BLaER1 treated with 17β-estradiol and CSF1 and Interleukin-3, amounts not matched to agents 10 nM and 100 nM (cell line): ENCODE results near the gene SIRT6.
"Not testable (repeated sequence)": the region's sequence is repeated elsewhere in the genome, so short reads cannot be mapped to it uniquely, and the experiment has no call there.

Experiments
- H3K27ac ChIP-seq, 11 experiments: shearing (Covaris generic); formaldehyde crosslinking; 2 replicates each; pipeline ENCODE4 v1.8.1; 2022
- H3K27me3 ChIP-seq, 11 experiments: shearing (Covaris generic); formaldehyde crosslinking; 2 replicates each; pipeline ENCODE4 v1.8.1; 2022
- H3K36me3 ChIP-seq, 11 experiments: shearing (Covaris generic); formaldehyde crosslinking; 2 replicates each; pipeline ENCODE4 v1.8.1; 2022
- H3K4me1 ChIP-seq, 10 experiments: shearing (Covaris generic); formaldehyde crosslinking; 2 replicates each; pipeline ENCODE4 v1.8.1; 2022
- H3K4me2 ChIP-seq, 11 experiments: shearing (Covaris generic); formaldehyde crosslinking; 2 replicates each; pipeline ENCODE4 v1.8.1; 2022
- H3K4me3 ChIP-seq, 10 experiments: shearing (Covaris generic); formaldehyde crosslinking; 2 replicates each; pipeline ENCODE4 v1.8.1; 2022
- H3K9ac ChIP-seq, 11 experiments: shearing (Covaris generic); formaldehyde crosslinking; 2 replicates each; pipeline ENCODE4 v1.8.1; 2022
- H3K9me3 ChIP-seq, 11 experiments: shearing (Covaris generic); formaldehyde crosslinking; replicated peaks in 1 of 11; 2 replicates each; pipeline ENCODE4 v1.8.1; 2022
- H4K20me1 ChIP-seq, 11 experiments: shearing (Covaris generic); formaldehyde crosslinking; 2 replicates each; pipeline ENCODE4 v1.8.1; 2022
- Cebpa-rat ChIP-seq, 11 experiments: shearing (Covaris generic); IDR thresholded peaks; 2 replicates each; pipeline ENCODE4 v1.8.1; 2022

Gene SIRT6

DNA sequence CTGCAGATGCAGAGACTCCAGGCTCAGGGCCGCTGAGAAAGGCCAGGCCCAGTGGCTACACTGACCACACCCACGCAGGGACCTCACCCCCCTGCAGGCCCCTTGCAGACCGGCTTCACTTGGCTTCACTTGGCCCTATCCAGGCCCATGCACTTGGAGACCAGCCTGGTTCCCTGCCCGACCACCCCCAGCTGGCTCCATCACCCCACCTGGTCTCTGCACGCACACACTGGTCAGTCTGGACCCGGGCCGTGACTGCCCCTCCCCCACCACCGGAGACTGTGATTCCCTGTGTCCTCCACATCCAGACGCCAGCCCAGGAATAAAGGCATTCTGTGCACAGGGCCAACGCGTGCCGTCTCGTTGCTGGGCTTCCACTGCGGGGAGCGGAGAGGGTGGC lies 42.1 kb upstream of the SIRT6 start:
- Histone ChIP-seq H3K27me3 (no peaks in the 10 kb centered on the region), H3K36me3 (no peaks in the 10 kb centered on the region), H3K4me3 (no peak overlapping the region), H3K9ac (no peak overlapping the region), H3K4me2 (no peak overlapping the region), H3K4me1 (peaks cover 19 to 55% (median 27%) of the 10 kb centered on the region in 10 experiments), H3K27ac (no peak overlapping the region), H3K9me3 (no peaks in the 10 kb centered on the region), H4K20me1 (no peaks in the 10 kb centered on the region; a peak in 2 of 22 replicates)
- TF ChIP-seq Cebpa-rat (IDR thresholded peaks at IDR 0.05) = no peak

DNA sequence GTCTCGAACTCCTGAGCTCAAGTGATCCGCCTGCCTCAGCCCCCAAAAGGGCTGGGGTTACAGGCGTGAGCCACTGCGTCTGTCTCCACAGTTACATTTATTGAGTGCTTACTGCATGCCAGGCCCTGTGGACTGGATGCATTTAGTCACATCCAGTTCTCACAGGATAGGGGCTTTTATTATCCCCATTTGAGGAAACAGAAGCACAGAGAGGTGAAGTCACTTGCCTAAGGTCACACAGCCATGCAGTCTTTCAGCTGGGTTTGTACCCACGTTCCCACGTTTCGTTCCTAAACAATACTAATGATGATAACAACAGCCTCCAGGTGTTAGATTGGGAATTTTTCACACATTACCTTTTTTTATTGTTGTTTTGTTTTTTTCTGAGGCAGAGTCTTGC lies 37.8 kb upstream of the SIRT6 start:
- Histone ChIP-seq H3K4me3 (no peak overlapping the region), H4K20me1 (no peaks in the 10 kb centered on the region; a peak in 1 of 22 replicates), H3K9me3 (peaks cover 0 to 15% (median 12%) of the 10 kb centered on the region in 11 experiments; a peak in 15 of 22 replicates), H3K27me3 (no peaks in the 10 kb centered on the region), H3K9ac (no peak overlapping the region), H3K36me3 (no peaks in the 10 kb centered on the region), H3K27ac (no peak overlapping the region), H3K4me2 (peak overlapping the region in 1 of 11 experiments; percentile 12; a peak in 2 of 22 replicates), H3K4me1 (peaks cover 9 to 37% (median 13%) of the 10 kb centered on the region in 10 experiments; a peak in 19 of 20 replicates)
- no peak for TF ChIP-seq Cebpa-rat (IDR thresholded peaks at IDR 0.05)

DNA sequence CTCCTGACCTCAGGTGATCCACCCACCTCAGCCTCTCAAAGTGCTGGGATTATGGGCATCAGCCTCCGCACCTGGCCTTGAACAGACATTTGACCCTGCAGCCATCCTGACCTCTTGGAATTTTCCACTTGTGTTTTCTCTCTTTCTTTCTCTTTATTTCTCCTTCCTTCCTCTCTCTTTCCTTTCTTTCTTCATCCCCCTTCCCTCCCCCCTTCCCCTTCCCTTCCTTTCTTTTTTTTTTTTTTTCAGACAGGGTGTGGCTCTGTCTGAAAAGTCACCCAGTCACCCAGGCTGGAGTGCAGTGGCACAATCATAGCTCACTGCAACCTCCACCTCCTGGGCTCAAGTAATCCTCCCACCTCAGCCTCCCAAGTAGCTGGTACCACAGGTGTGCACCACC lies 36.2 kb upstream of the SIRT6 start:
- not testable (repeated sequence) for H3K27ac ChIP-seq, H3K36me3 ChIP-seq, H4K20me1 ChIP-seq, H3K4me3 ChIP-seq, H3K27me3 ChIP-seq, H3K9ac ChIP-seq
- peaks cover 0 to 15% (median 12%) of the 10 kb centered on the region in 11 experiments; a peak in 15 of 22 replicates for H3K9me3 ChIP-seq
- peak overlapping the region in 2 of 11 experiments; percentile 10 to 26; a peak in 1 of 22 replicates for H3K4me2 ChIP-seq
- H3K4me1 ChIP-seq = peaks cover 12 to 42% (median 21%) of the 10 kb centered on the region in 10 experiments; a peak in 19 of 20 replicates

DNA sequence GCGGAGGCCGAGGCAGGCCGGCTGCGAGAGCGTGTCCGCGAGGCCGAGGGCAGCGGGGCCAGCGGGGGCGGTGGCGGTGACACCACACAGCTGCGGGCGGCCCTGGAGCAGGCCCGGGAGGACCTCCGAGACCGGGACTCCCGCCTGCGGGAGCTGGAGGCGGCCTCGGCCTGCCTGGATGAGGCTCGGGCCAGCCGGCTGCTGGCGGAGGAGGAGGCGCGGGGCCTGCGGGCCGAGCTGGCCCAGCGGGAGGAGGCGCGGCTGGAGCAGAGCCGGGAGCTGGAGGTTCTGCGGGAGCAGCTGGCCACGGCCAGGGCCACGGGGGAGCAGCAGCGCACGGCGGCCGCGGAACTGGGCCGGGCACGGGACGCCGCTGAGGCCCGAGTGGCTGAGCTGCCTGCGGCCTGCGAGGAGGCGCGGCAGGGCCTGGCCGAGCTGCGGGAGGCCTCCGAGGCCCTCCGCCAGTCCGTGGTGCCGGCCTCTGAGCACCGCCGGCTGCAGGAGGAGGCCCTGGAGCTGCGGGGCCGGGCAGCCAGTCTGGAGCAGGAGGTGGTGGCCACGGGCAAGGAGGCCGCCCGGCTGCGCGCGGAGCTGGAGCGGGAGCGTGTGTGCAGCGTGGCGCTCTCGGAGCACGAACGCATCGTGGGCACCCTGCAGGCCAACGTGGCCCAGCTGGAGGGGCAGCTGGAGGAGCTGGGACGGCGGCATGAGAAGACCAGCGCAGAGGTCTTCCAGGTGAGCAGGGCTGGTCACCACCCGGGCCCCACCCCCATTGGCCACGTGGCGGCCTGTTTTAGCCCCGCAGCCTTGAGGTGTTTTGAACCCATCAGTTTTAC lies 35.3 kb upstream of the SIRT6 start:
- Histone ChIP-seq H3K4me1 (peaks cover 10 to 39% (median 17%) of the 10 kb centered on the region in 10 experiments; a peak in 19 of 20 replicates), H3K4me2 (no peak overlapping the region), H3K9ac (no peak overlapping the region), H4K20me1 (no peaks in the 10 kb centered on the region; a peak in 1 of 22 replicates), H3K36me3 (no peaks in the 10 kb centered on the region), H3K9me3 (peaks cover 0 to 15% (median 12%) of the 10 kb centered on the region in 11 experiments; a peak in 15 of 22 replicates), H3K27ac (no peak overlapping the region), H3K27me3 (no peaks in the 10 kb centered on the region), H3K4me3 (no peak overlapping the region)
- no peak for TF ChIP-seq Cebpa-rat (IDR thresholded peaks at IDR 0.05)

DNA sequence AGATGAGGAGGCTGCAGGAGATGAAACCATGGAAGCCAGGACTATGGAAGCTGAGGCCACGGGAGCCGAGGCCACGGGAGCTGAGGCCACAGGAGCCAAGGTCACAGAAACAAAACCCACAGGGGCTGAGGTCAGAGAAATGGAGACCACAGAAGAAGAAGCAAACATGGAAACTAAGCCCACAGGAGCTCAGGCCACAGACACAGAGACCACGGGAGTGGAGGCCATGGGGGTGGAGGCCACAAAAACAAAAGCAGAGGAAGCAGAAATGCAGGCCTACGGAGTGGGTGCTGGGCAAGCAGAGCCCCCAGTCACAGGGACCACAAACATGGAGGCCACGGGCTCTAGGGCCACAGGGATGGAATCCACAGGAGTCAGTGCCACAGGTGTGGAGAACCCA lies 34.5 kb upstream of the SIRT6 start:
- Histone ChIP-seq H3K27ac (no peak overlapping the region), H3K27me3 (no peaks in the 10 kb centered on the region), H3K4me1 (peaks cover 7 to 33% (median 9%) of the 10 kb centered on the region in 10 experiments; a peak in 15 of 20 replicates), H3K4me3 (no peak overlapping the region), H3K9me3 (peaks cover 0 to 15% (median 12%) of the 10 kb centered on the region in 11 experiments; a peak in 15 of 22 replicates), H3K36me3 (no peaks in the 10 kb centered on the region), H3K9ac (no peak overlapping the region), H3K4me2 (no peak overlapping the region), H4K20me1 (no peaks in the 10 kb centered on the region)
- no peak for TF ChIP-seq Cebpa-rat (IDR thresholded peaks at IDR 0.05)

DNA sequence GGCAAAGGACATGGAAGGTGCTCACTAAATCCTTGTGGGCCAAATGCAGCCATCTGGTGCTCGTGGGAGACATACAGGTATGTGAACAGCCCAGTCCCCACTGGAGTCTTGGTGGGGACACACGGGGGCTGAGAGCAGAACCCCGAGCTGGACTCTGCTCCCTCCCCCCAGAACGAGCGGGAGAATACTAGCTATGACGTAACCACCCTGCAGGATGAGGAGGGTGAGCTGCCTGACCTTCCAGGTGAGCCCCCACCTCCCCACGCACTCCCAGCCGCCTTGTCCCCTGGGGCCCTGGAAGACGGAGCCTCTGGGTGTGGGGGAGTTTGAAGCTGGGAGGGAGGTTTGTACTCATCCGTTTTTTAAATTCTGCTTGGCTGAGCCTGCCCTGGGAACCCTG lies 33.4 kb upstream of the SIRT6 start:
- no peak overlapping the region for H3K4me3 ChIP-seq
- peaks cover 0 to 15% (median 12%) of the 10 kb centered on the region in 11 experiments; a peak in 15 of 22 replicates for H3K9me3 ChIP-seq
- no peak overlapping the region for H3K4me2 ChIP-seq
- TF ChIP-seq Cebpa-rat (IDR thresholded peaks at IDR 0.05) = no peak
- no peaks in the 10 kb centered on the region for H4K20me1 ChIP-seq
- no peak overlapping the region for H3K9ac ChIP-seq
- peaks cover 7 to 28% (median 9%) of the 10 kb centered on the region in 10 experiments; a peak in 14 of 20 replicates for H3K4me1 ChIP-seq
- H3K27me3 ChIP-seq = no peaks in the 10 kb centered on the region
- H3K36me3 ChIP-seq = no peaks in the 10 kb centered on the region
- no peak overlapping the region for H3K27ac ChIP-seq

DNA sequence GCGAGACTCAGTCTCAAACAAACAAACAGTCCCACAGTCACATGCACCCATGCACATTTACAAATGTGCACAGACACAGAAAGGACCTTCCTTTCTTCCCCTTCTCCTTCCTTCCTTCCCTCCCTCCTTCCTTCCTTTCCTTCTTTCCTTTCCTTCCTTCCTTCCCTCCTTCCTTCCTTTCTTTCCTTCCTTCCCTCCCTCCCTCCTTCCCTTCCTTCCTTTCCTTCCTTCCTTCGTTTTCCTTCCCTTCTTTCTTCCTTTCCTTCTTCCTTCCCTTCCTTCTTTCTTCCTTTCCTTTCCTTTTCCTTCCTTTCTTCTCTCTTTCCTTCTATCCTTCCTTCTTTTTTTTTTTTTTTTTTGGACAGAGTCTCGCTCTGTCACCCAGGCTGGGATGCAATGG lies 30.8 kb upstream of the SIRT6 start:
- H3K9ac ChIP-seq = no peak overlapping the region
- H3K4me1 ChIP-seq = peaks cover 0 to 11% (median 8%) of the 10 kb centered on the region in 10 experiments; a peak in 11 of 20 replicates
- peak overlapping the region in 1 of 11 experiments; percentile 30; a peak in 1 of 22 replicates for H3K4me2 ChIP-seq

DNA sequence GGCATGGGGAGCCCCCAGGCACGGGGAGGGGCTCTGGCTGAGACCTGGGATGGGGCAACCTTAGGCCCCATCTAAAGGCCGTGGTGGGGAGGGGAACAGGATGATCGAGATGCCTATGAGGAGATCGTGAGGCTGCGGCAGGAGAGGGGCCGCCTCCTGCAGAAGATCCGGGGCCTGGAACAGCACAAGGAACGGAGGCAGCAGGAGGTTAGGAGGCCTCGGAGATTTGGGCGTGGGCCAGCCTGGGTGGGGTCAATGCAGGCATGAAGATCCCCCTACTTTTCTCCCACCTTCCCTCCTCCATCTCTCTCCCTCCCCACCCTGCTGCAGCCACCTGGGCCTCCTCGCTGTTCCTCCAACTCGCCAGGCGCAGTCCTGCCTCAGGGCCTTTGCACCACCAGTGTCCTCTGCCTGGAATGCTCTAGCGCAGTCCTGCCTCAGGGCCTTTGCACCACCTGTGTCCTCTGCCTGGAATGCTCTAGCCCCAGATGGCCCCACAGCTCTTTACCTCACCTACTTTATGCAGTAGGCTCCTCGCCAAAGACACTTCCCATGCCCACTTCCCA lies 27.9 kb upstream of the SIRT6 start:
- H3K27me3 ChIP-seq = no peaks in the 10 kb centered on the region
- H3K9ac ChIP-seq = no peak overlapping the region
- no peak overlapping the region for H3K4me3 ChIP-seq
- 0 out of 22 replicates have a peak, but pooled peaks cover 0 to 4% (median 0%) of the 10 kb centered on the region in 11 experiments for H4K20me1 ChIP-seq
- no peak overlapping the region for H3K4me2 ChIP-seq
- TF ChIP-seq Cebpa-rat (IDR thresholded peaks at IDR 0.05) = no peak
- H3K9me3 ChIP-seq = no peaks in the 10 kb centered on the region
- H3K36me3 ChIP-seq = no peaks in the 10 kb centered on the region
- H3K27ac ChIP-seq = no peak overlapping the region
- H3K4me1 ChIP-seq = peaks cover 0 to 9% (median 8%) of the 10 kb centered on the region in 10 experiments; a peak in 11 of 20 replicates

More for the DNA sequence above, 30.8 kb upstream of the SIRT6 start:
- H3K27me3 ChIP-seq = no peaks in the 10 kb centered on the region
- peaks cover 0 to 15% (median 12%) of the 10 kb centered on the region in 11 experiments; a peak in 15 of 22 replicates for H3K9me3 ChIP-seq
- no peak for TF ChIP-seq Cebpa-rat (IDR thresholded peaks at IDR 0.05)
- no peaks in the 10 kb centered on the region for H4K20me1 ChIP-seq
- no peak overlapping the region for H3K27ac ChIP-seq
- no peaks in the 10 kb centered on the region for H3K36me3 ChIP-seq
- H3K4me3 ChIP-seq = no peak overlapping the region

DNA sequence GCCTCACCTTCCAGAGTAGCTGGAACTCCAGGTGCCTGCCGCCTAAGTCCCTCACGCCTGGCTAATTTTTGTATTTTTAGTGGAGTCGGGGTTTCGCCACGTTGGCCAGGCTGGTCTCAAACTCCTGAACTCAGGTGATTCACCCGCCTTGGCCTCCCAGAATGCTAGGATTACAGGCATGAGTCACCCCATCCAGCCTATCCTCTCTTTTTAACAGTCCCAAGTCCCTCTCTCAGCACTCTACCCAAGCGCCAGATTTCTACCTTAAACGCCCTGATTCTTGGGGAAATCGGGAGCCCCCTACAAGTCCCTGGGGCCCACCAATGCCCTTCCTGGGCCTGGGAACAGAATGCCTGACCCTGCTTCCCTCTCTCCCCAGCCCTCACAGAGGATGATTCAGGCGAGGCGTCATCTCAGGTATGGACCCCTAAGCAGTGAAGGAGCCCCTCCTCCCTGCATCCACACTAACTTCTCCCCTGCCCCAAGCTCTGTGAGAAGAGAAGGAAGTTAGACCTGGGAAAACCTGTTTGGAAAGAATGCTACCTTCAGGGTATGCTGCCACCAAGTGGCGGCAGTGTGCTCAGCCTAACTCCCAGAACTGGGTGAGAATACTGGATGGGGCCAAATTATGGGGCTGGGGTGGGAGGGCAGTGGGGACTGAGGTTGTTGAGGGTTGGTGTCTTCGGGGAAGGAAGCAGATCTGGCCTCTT lies 26.2 kb upstream of the SIRT6 start:
- no peaks in the 10 kb centered on the region for H3K36me3 ChIP-seq
- H4K20me1 ChIP-seq = 0 out of 22 replicates have a peak, but pooled peaks cover 0 to 4% (median 0%) of the 10 kb centered on the region in 11 experiments
- H3K4me2 ChIP-seq = no peak overlapping the region
- H3K9me3 ChIP-seq = no peaks in the 10 kb centered on the region
- H3K4me3 ChIP-seq = no peak overlapping the region
- TF ChIP-seq Cebpa-rat (IDR thresholded peaks at IDR 0.05) = no peak
- peaks cover 0 to 7% (median 0%) of the 10 kb centered on the region in 10 experiments; a peak in 4 of 20 replicates for H3K4me1 ChIP-seq
- no peak overlapping the region for H3K9ac ChIP-seq
- H3K27ac ChIP-seq = no peak overlapping the region
- no peaks in the 10 kb centered on the region for H3K27me3 ChIP-seq
